LNCaP clone FGC (cell line): ENCODE results near the gene PHACTR3.

ENCODE experiments used
- DNase-seq: peaks from one replicate; pipeline ENCODE4 v3.0.0-alpha.2; 2011; ENCODE audit warnings: low read depth
- H3K4me3 ChIP-seq: 2 replicates; pipeline ENCODE4 v1.5.1; 2011; ENCODE audit warnings: mild to moderate bottlenecking, low read depth, low read length, control low read depth
- TF ChIP-seq, protein P1 (sequence below): IDR thresholded peaks from 2 replicates; pipeline ENCODE4 v1.5.1; 2012; ENCODE audit warnings: mild to moderate bottlenecking; ENCODE audit not compliant: control insufficient read depth, insufficient read depth; ENCODE audit errors: extremely low read depth

The PHACTR3 gene

DNA sequence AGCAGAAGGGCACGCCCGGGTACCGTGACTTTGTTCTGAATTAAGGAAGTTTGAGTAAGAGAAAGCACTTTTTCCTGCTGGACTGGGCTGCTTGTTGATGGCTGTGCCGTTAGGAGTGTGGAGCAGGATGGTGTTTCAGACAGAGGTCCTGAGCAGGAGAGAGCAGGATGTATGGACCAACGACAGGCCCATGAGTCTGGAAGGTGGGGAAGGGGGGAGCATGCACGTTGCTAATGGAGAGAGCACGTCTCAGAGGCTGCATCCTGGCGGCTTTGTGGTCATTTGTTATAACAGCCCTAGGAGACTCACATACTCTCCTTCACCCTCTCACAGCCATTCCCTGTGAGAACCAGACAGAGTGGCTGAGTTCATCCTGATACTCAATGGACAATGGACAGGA is 56.8 kb downstream of the PHACTR3 start:
- TF ChIP-seq, protein P1, sequence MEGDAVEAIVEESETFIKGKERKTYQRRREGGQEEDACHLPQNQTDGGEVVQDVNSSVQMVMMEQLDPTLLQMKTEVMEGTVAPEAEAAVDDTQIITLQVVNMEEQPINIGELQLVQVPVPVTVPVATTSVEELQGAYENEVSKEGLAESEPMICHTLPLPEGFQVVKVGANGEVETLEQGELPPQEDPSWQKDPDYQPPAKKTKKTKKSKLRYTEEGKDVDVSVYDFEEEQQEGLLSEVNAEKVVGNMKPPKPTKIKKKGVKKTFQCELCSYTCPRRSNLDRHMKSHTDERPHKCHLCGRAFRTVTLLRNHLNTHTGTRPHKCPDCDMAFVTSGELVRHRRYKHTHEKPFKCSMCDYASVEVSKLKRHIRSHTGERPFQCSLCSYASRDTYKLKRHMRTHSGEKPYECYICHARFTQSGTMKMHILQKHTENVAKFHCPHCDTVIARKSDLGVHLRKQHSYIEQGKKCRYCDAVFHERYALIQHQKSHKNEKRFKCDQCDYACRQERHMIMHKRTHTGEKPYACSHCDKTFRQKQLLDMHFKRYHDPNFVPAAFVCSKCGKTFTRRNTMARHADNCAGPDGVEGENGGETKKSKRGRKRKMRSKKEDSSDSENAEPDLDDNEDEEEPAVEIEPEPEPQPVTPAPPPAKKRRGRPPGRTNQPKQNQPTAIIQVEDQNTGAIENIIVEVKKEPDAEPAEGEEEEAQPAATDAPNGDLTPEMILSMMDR, result no peak
- H3K4me3 ChIP-seq, result no peak overlapping the region
- no peak for DNase-seq

GRCh38 chr20:59661621-59662020 is 57.3 kb downstream of the PHACTR3 start:
- no peak for DNase-seq
- TF ChIP-seq, protein P1, result no peak
- H3K4me3 ChIP-seq, result no peak overlapping the region

DNA sequence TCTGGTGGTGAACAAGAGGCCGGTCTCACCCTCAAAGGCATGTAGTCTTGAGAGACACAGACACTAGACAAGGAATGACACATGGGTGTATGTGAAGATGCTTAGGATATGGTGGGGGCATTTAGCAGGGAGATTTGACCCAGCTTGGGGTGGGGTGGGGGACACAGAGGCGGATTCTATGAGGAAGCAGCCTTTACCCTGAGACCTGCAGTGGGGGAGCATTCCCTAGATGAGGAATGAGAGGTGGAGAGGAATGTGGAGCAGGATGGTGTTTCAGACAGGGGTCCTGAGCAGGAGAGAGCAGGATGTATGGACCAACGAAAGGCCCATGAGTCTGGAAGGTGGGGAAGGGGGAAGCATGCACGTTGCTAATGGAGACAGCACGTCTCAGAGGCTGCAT is 57.8 kb downstream of the PHACTR3 start:
- TF ChIP-seq, protein P1, result no peak
- H3K4me3 ChIP-seq, result no peak overlapping the region
- DNase-seq, result no peak

GRCh38 chr20:59662856-59663512 is 58.6 kb downstream of the PHACTR3 start:
- H3K4me3 ChIP-seq, result no peak overlapping the region
- TF ChIP-seq, protein P1, result no peak
- no peak for DNase-seq

DNA sequence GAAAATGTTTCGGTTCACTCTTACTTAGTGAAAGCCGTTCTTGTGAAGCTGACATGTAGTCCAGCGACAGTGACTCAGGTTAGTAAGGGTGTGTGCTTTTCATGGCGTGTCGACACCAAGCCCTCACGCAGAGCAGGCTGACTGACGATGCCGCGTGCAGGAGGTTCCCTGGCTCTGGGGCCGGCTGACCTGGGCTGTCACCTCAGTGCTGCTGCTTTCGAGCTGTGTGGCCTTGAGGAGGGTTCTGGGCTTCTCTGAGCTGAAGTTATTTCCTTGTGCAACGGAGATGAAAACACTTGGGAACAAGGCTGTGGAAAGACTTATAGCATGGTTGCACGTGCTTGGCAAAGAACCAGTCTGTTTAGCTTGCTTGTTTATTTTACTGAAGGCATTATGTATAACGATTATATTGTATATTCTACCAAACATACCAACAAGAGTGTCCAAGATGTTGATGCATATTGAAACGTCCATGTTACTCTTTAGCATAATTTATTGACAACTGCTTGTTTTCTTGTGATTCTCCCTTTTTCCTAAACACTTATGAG is 59.2 kb downstream of the PHACTR3 start:
- no peak for DNase-seq
- TF ChIP-seq, protein P1, result no peak
- no peak overlapping the region for H3K4me3 ChIP-seq

- no peak for DNase-seq
- H3K4me3 ChIP-seq, result no peak overlapping the region
- TF ChIP-seq, protein P1, result no peak
Observed at GRCh38 chr20:59664421-59664941, 60.1 kb downstream of the PHACTR3 start.
